Measurements from ENCODE around the gene P2RY12.
"Not testable (repeated sequence)": the region's sequence is repeated elsewhere in the genome, so short reads cannot be mapped to it uniquely, and the experiment has no call there.

The P2RY12 gene

GRCh38 chr3:151400341-151400740 is 15.8 kb upstream of the P2RY12 start:
- TF ChIP-seq CTCF (IDR thresholded peaks at IDR 0.05; ENCODE audit: insufficient read depth, low read length, poor library complexity, severe bottlenecking) = no peak
- no peaks in the 10 kb centered on the region; the same call in 1 of the 2 replicates for H3K27me3 ChIP-seq (replicated peaks; ENCODE audit: control insufficient read depth, insufficient read depth, low read length)
- DNase-seq (ENCODE audit: extremely low read depth, insufficient read length) = no peak
- H3K36me3 ChIP-seq (ENCODE audit: control insufficient read depth, insufficient read depth, low read length) = no peaks in the 10 kb centered on the region
- no peak overlapping the region for H3K4me3 ChIP-seq (replicated peaks; ENCODE audit: low read depth, low read length)

GRCh38 chr3:151398895-151399294 is 14.3 kb upstream of the P2RY12 start:
- H3K4me3 ChIP-seq (replicated peaks; ENCODE audit: low read depth, low read length) = no peak overlapping the region
- no peaks in the 10 kb centered on the region for H3K27me3 ChIP-seq (replicated peaks; ENCODE audit: control insufficient read depth, insufficient read depth, low read length)
- TF ChIP-seq CTCF (IDR thresholded peaks at IDR 0.05; ENCODE audit: insufficient read depth, low read length, poor library complexity, severe bottlenecking) = no peak
- H3K36me3 ChIP-seq (ENCODE audit: control insufficient read depth, insufficient read depth, low read length) = no peaks in the 10 kb centered on the region
- peak; percentile 41 for DNase-seq (ENCODE audit: extremely low read depth, insufficient read length)

- no peak for DNase-seq (ENCODE audit: extremely low read depth, insufficient read length)
- H3K27me3 ChIP-seq (replicated peaks; ENCODE audit: control insufficient read depth, insufficient read depth, low read length) = no peaks in the 10 kb centered on the region
- no peak overlapping the region for H3K4me3 ChIP-seq (replicated peaks; ENCODE audit: low read depth, low read length)
- no peaks in the 10 kb centered on the region for H3K36me3 ChIP-seq (ENCODE audit: control insufficient read depth, insufficient read depth, low read length)
- no peak for TF ChIP-seq CTCF (IDR thresholded peaks at IDR 0.05; ENCODE audit: insufficient read depth, low read length, poor library complexity, severe bottlenecking)
These were observed 11.3 kb upstream of the P2RY12 start for GRCh38 chr3:151395806-151396205.

GRCh38 chr3:151394611-151395010 is 10.1 kb upstream of the P2RY12 start:
- H3K27me3 ChIP-seq (replicated peaks; ENCODE audit: control insufficient read depth, insufficient read depth, low read length) = no peaks in the 10 kb centered on the region
- TF ChIP-seq CTCF (IDR thresholded peaks at IDR 0.05; ENCODE audit: insufficient read depth, low read length, poor library complexity, severe bottlenecking) = no peak
- DNase-seq (ENCODE audit: extremely low read depth, insufficient read length) = no peak
- H3K4me3 ChIP-seq (replicated peaks; ENCODE audit: low read depth, low read length) = no peak overlapping the region
- no peaks in the 10 kb centered on the region for H3K36me3 ChIP-seq (ENCODE audit: control insufficient read depth, insufficient read depth, low read length)

- no peaks in the 10 kb centered on the region for H3K27me3 ChIP-seq (replicated peaks; ENCODE audit: control insufficient read depth, insufficient read depth, low read length)
- no peak overlapping the region for H3K4me3 ChIP-seq (replicated peaks; ENCODE audit: low read depth, low read length)
- no peak for TF ChIP-seq CTCF (IDR thresholded peaks at IDR 0.05; ENCODE audit: insufficient read depth, low read length, poor library complexity, severe bottlenecking)
- H3K36me3 ChIP-seq (ENCODE audit: control insufficient read depth, insufficient read depth, low read length) = no peaks in the 10 kb centered on the region
- DNase-seq (ENCODE audit: extremely low read depth, insufficient read length) = no peak
These were observed 9.4 kb upstream of the P2RY12 start for GRCh38 chr3:151393941-151394340.

- no peak for DNase-seq (ENCODE audit: extremely low read depth, insufficient read length)
- no peaks in the 10 kb centered on the region for H3K36me3 ChIP-seq (ENCODE audit: control insufficient read depth, insufficient read depth, low read length)
- no peak for TF ChIP-seq CTCF (IDR thresholded peaks at IDR 0.05; ENCODE audit: insufficient read depth, low read length, poor library complexity, severe bottlenecking)
- no peaks in the 10 kb centered on the region for H3K27me3 ChIP-seq (replicated peaks; ENCODE audit: control insufficient read depth, insufficient read depth, low read length)
- no peak overlapping the region for H3K4me3 ChIP-seq (replicated peaks; ENCODE audit: low read depth, low read length)
These were observed 8.7 kb upstream of the P2RY12 start for GRCh38 chr3:151393146-151393830.

- H3K36me3 ChIP-seq (ENCODE audit: control insufficient read depth, insufficient read depth, low read length); H3K4me3 ChIP-seq (replicated peaks; ENCODE audit: low read depth, low read length); H3K27me3 ChIP-seq (replicated peaks; ENCODE audit: control insufficient read depth, insufficient read depth, low read length); DNase-seq (ENCODE audit: extremely low read depth, insufficient read length): not testable (repeated sequence)
These were observed 7.6 kb upstream of the P2RY12 start for GRCh38 chr3:151392191-151392590.

All from GM06990 (cell line).